MCF 10A (cell line): Measurements from ENCODE around the gene MGA. TPM values are rescaled to one million over a fixed set of nuclear protein-coding genes. Genes with fewer than 3 reads are reported as not detected.

Experiments used
- BruUV-seq: library from RNA; stranded (reverse); fragments of 400-500 nt; replicated peaks from 2 replicates; lab custom pipeline; 2021; lab: Mats Ljungman, UMichigan
- CTCF ChIA-PET: fragments of 300-600 bp; sonication (Branson Sonifier 250); formaldehyde crosslinking; extraction: SDS; loops from one replicate; lab custom pipeline; 2021; ENCODE audit warnings: antibody characterized with exemption, inconsistent platforms; lab: Yijun Ruan, JAX
- POLR2A ChIA-PET: fragments of 300-600, 350-650 bp; sonication (Branson Sonifier 250); formaldehyde crosslinking; extraction: SDS; loops from one replicate; lab custom pipeline; 2020; ENCODE audit warnings: antibody characterized with exemption, inconsistent platforms; lab: Yijun Ruan, JAX
- DNase-seq: peaks from one replicate; pipeline ENCODE4 v3.0.0-alpha.2; 2018; ENCODE audit not compliant: unreplicated experiment
- H3K27ac Mint-ChIP-seq: one replicate; pipeline ENCODE4 v1.8.0; 2022; ENCODE audit warnings: mild to moderate bottlenecking, low read depth, mixed read lengths; ENCODE audit not compliant: unreplicated experiment
- H3K27me3 Mint-ChIP-seq: one replicate; pipeline ENCODE4 v1.8.0; 2022; ENCODE audit warnings: mixed read lengths; ENCODE audit not compliant: insufficient read depth, unreplicated experiment
- H3K36me3 Mint-ChIP-seq: one replicate; pipeline ENCODE4 v1.8.0; 2022; ENCODE audit warnings: mild to moderate bottlenecking, moderate library complexity, mixed read lengths; ENCODE audit not compliant: insufficient read depth, unreplicated experiment
- H3K4me1 Mint-ChIP-seq: one replicate; pipeline ENCODE4 v1.8.0; 2022; ENCODE audit warnings: mixed read lengths; ENCODE audit not compliant: insufficient read depth, unreplicated experiment
- H3K4me3 Mint-ChIP-seq: one replicate; pipeline ENCODE4 v1.8.0; 2022; ENCODE audit warnings: mild to moderate bottlenecking, moderate library complexity, mixed read lengths; ENCODE audit not compliant: unreplicated experiment
- H3K9me3 Mint-ChIP-seq: one replicate; pipeline ENCODE4 v1.8.0; 2022; ENCODE audit warnings: mixed read lengths; ENCODE audit not compliant: unreplicated experiment
- CTCF ChIP-seq: fragments of 200-600 bp; IDR thresholded peaks from one replicate; pipeline ENCODE4 v1.8.0; 2022; ENCODE audit warnings: antibody characterized with exemption, mild to moderate bottlenecking; ENCODE audit not compliant: unreplicated experiment
- intact Hi-C: fragments of 100-400 bp; cut with micrococcal nuclease; formaldehyde crosslinking; loops from 2 replicates; pipeline ENCODE4 v1.14.1; 2022
- microRNA-seq: library from miRNA; unstranded; fragments of <30 nt; microRNA quantifications from one replicate; pipeline ENCODE4 v1.2.0, GENCODE V29; 2022
- total RNA-seq: library from RNA; stranded (reverse); gene quantifications from 2 replicates; pipeline ENCODE4 v1.2.3, GENCODE V29; 2022

The MGA gene
- total RNA-seq, 1 experiment from 2014 or later = 17.5 TPM

GRCh38 chr15:41820791-41821423 is 160.7 kb downstream of the MGA start:
- no peak for TF ChIP-seq CTCF
- intact Hi-C loops = no loop called here
- Mint-ChIP-seq H3K36me3 (peaks cover 50% of the 10 kb centered on the region), H3K27me3 (no peaks in the 10 kb centered on the region), H3K4me3 (no peak overlapping the region), H3K4me1 (no peaks in the 10 kb centered on the region), H3K9me3 (no peaks in the 10 kb centered on the region), H3K27ac (peak overlapping the region; percentile 73)
- POLR2A ChIA-PET = interaction anchor here (1.4 kb wide), 1 partner anchor 48 kb away, joined by 3 read pairs; no protein-coding TSS in a partner anchor
- CTCF ChIA-PET = interaction anchor here (0.9 to 5.8 kb wide), 4 partner anchors 10 to 250 kb away, joined by 3 to 41 read pairs (median 10); no protein-coding TSS in a partner anchor
- BruUV-seq = no TSS peak
- DNase-seq = no peak

- H3K36me3 Mint-ChIP-seq = peaks cover 45% of the 10 kb centered on the region
- H3K4me1 Mint-ChIP-seq = no peaks in the 10 kb centered on the region
- POLR2A ChIA-PET = interaction anchor here (0.6 to 1.4 kb wide), 3 partner anchors 10 to 49 kb away, joined by 3 to 4 read pairs (median 3); no protein-coding TSS in a partner anchor
- no peak for DNase-seq
- H3K27ac Mint-ChIP-seq = peak overlapping the region; percentile 73
- no TSS peak for BruUV-seq
- intact Hi-C loops = no loop called here
- H3K4me3 Mint-ChIP-seq = no peak overlapping the region
- no peak for TF ChIP-seq CTCF
- H3K9me3 Mint-ChIP-seq = no peaks in the 10 kb centered on the region
- CTCF ChIA-PET = interaction anchor here (1.2 to 5.8 kb wide), 3 partner anchors 11 to 49 kb away, joined by 3 to 41 read pairs (median 17); no protein-coding TSS in a partner anchor
- H3K27me3 Mint-ChIP-seq = no peaks in the 10 kb centered on the region
Observed at GRCh38 chr15:41821831-41822230, 161.6 kb downstream of the MGA start.

- Mint-ChIP-seq H3K9me3 (no peaks in the 10 kb centered on the region), H3K4me1 (no peaks in the 10 kb centered on the region), H3K27me3 (no peaks in the 10 kb centered on the region), H3K36me3 (peaks cover 44% of the 10 kb centered on the region), H3K27ac (no peak overlapping the region), H3K4me3 (no peak overlapping the region)
- DNase-seq = no peak
- CTCF ChIA-PET = interaction anchor here (5.8 kb wide), 1 partner anchor 11 kb away, joined by 41 read pairs; no protein-coding TSS in a partner anchor
- BruUV-seq = no TSS peak
- no peak for TF ChIP-seq CTCF
- POLR2A ChIA-PET = interaction anchor here (1.1 kb wide), 1 partner anchor 10 kb away, joined by 4 read pairs; no protein-coding TSS in a partner anchor
- intact Hi-C loops = no loop called here
Observed at GRCh38 chr15:41822471-41822870, 162.3 kb downstream of the MGA start.

Small RNA genes lying within 50 kb of the gene (microRNA-seq; reads per million reads assigned to microRNA genes)
- gene MIR626 = not detected

Other genes with a start within 250 kb of the MGA start
- 30.2 and 30.6 TPM in 2 replicates for gene RTF1, start 243.3 kb upstream of the MGA start, total RNA-seq
- gene ITPKA, start 166.5 kb upstream of the MGA start, total RNA-seq = 13.5 and 23.4 TPM in 2 replicates
- gene LTK, start 146.6 kb upstream of the MGA start, total RNA-seq = 0.17 TPM in 1 of 2 replicates, not detected in the other
- gene RPAP1, start 116.1 kb upstream of the MGA start, total RNA-seq = 37.5 and 45.1 TPM in 2 replicates
- 9.7 and 12.3 TPM in 2 replicates for gene TYRO3, start 101.2 kb upstream of the MGA start, total RNA-seq
- gene MAPKBP1, start 114.1 kb downstream of the MGA start, total RNA-seq = 33.2 and 35.0 TPM in 2 replicates
- gene JMJD7, start 167.7 kb downstream of the MGA start, total RNA-seq = 9.2 and 13.3 TPM in 2 replicates
- 3.8 and 5.0 TPM in 2 replicates for gene PLA2G4B, start 178.4 kb downstream of the MGA start, total RNA-seq
- 1.1 TPM in 2 replicates for gene SPTBN5, start 233.6 kb downstream of the MGA start, total RNA-seq